Mesendoderm (in vitro differentiated cells): ENCODE measurements around the gene ARRB1.

Source experiments
- DNase-seq: peaks from one replicate; pipeline ENCODE4 v3.0.0; 2013
- H2AK5ac ChIP-seq: 2 replicates; pipeline ENCODE4 v1.6.1; 2013; ENCODE audit warnings: low read length, inconsistent platforms
- H2BK120ac ChIP-seq: 2 replicates; pipeline ENCODE4 v1.6.1; 2013; ENCODE audit warnings: low read depth, mild to moderate bottlenecking, low read length, moderate library complexity, mixed read lengths
- H2BK15ac ChIP-seq: replicated peaks from 2 replicates; pipeline ENCODE4 v1.6.1; 2013; ENCODE audit warnings: low read depth, mild to moderate bottlenecking, moderate library complexity
- H2BK5ac ChIP-seq: 2 replicates; pipeline ENCODE4 v1.6.1; 2013; ENCODE audit warnings: low read length, inconsistent platforms
- H3K18ac ChIP-seq: 2 replicates; pipeline ENCODE4 v1.6.1; 2013; ENCODE audit warnings: mild to moderate bottlenecking, low read length, mixed read lengths
- H3K23ac ChIP-seq: one replicate; pipeline ENCODE4 v1.6.1; 2013; ENCODE audit warnings: low read length
- H3K27ac ChIP-seq: 2 replicates; pipeline ENCODE4 v1.5.1; 2013; ENCODE audit warnings: low read depth, mild to moderate bottlenecking, inconsistent platforms, low read length, moderate library complexity
- H3K27me3 ChIP-seq: 2 replicates; pipeline ENCODE4 v1.6.1; 2013; ENCODE audit warnings: low read length, control low read depth, mild to moderate bottlenecking, inconsistent platforms; ENCODE audit not compliant: insufficient read depth, poor library complexity
- H3K36me3 ChIP-seq: 2 replicates; pipeline ENCODE4 v1.6.1; 2013; ENCODE audit warnings: low read length, inconsistent platforms; ENCODE audit not compliant: control insufficient read depth, insufficient read depth
- H3K4ac ChIP-seq: one replicate; pipeline ENCODE4 v1.6.1; 2013; ENCODE audit warnings: low read depth, mild to moderate bottlenecking, low read length, moderate library complexity
- H3K4me1 ChIP-seq: 2 replicates; pipeline ENCODE4 v1.6.1; 2013; ENCODE audit warnings: low read depth, low read length, inconsistent platforms; ENCODE audit not compliant: control insufficient read depth
- H3K4me2 ChIP-seq: 2 replicates; pipeline ENCODE4 v1.6.1; 2013; ENCODE audit warnings: low read length
- H3K4me3 ChIP-seq: 2 replicates; pipeline ENCODE4 v1.5.1; 2013; ENCODE audit warnings: mild to moderate bottlenecking, low read length
- H3K56ac ChIP-seq: one replicate; pipeline ENCODE4 v1.6.1; 2013; ENCODE audit warnings: low read length
- H3K79me1 ChIP-seq: 2 replicates; pipeline ENCODE4 v1.6.1; 2013; ENCODE audit warnings: low read length, inconsistent platforms
- H3K79me2 ChIP-seq: 2 replicates; pipeline ENCODE4 v1.6.1; 2013; ENCODE audit warnings: mild to moderate bottlenecking, low read length; ENCODE audit not compliant: control insufficient read depth, insufficient read depth
- H3K9ac ChIP-seq: 2 replicates; pipeline ENCODE4 v1.6.1; 2013; ENCODE audit warnings: low read length, inconsistent platforms
- H4K5ac ChIP-seq: one replicate; pipeline ENCODE4 v1.6.1; 2013; ENCODE audit warnings: low read length
- H4K8ac ChIP-seq: one replicate; pipeline ENCODE4 v1.6.1; 2013; ENCODE audit warnings: low read depth, mild to moderate bottlenecking, control low read depth, low read length, moderate library complexity
- WGBS: extraction: QIAGEN DNeasy Blood & Tissue Kit; methylation state at CpG from one replicate; pipeline ENCODE4 v1.1.7; 2013; ENCODE audit warnings: low lambda C conversion rate, missing lambda C conversion rate; ENCODE audit not compliant: insufficient coverage; ENCODE audit errors: extremely low coverage; 5-methylcytosine and 5-hydroxymethylcytosine counted together

The ARRB1 gene

GRCh38 chr11:75280770-75281468 lies 70.5 kb downstream of the ARRB1 start:
- H3K27ac ChIP-seq, result peak overlapping the region; percentile 10
- H3K79me1 ChIP-seq, result no peaks in the 10 kb centered on the region
- no peak overlapping the region for H4K5ac ChIP-seq
- no peak overlapping the region for H3K4me3 ChIP-seq
- peak overlapping the region; percentile 48 for H2BK5ac ChIP-seq
- H3K23ac ChIP-seq, result no peak overlapping the region
- H2BK15ac ChIP-seq, result no peak overlapping the region
- H3K27me3 ChIP-seq, result no peaks in the 10 kb centered on the region
- H3K18ac ChIP-seq, result peak overlapping the region; percentile 6
- no peak overlapping the region for H3K9ac ChIP-seq
- H3K4me1 ChIP-seq, result peaks cover 6% of the 10 kb centered on the region
- H4K8ac ChIP-seq, result no peak overlapping the region
- H3K79me2 ChIP-seq, result no peaks in the 10 kb centered on the region
- H2BK120ac ChIP-seq, result no peak overlapping the region
- no peak overlapping the region for H3K4me2 ChIP-seq
- H2AK5ac ChIP-seq, result no peak overlapping the region
- H3K4ac ChIP-seq, result no peak overlapping the region
- H3K56ac ChIP-seq, result peak overlapping the region; percentile 4
- peaks cover 2% of the 10 kb centered on the region for H3K36me3 ChIP-seq
- WGBS, result no CpG with 5 or more reads among the region's 15 CpGs
- DNase-seq, result no peak

GRCh38 chr11:75280227-75280701 lies 71.2 kb downstream of the ARRB1 start:
- DNase-seq, result peak; percentile 92
- Histone ChIP-seq H3K27ac (no peak overlapping the region), H3K4me1 (peaks cover 6% of the 10 kb centered on the region), H3K79me2 (no peaks in the 10 kb centered on the region), H2BK5ac (no peak overlapping the region), H3K18ac (no peak overlapping the region), H3K23ac (no peak overlapping the region), H3K36me3 (peaks cover 2% of the 10 kb centered on the region), H4K5ac (no peak overlapping the region), H3K56ac (peak overlapping the region; percentile 4), H3K4ac (no peak overlapping the region), H2BK120ac (no peak overlapping the region), H4K8ac (no peak overlapping the region), H3K79me1 (no peaks in the 10 kb centered on the region), H3K27me3 (no peaks in the 10 kb centered on the region), H3K4me2 (no peak overlapping the region), H2BK15ac (no peak overlapping the region), H3K9ac (no peak overlapping the region), H2AK5ac (no peak overlapping the region), H3K4me3 (no peak overlapping the region)
- WGBS, result no CpG with 5 or more reads among the region's 9 CpGs

GRCh38 chr11:75279273-75279672 lies 72.2 kb downstream of the ARRB1 start:
- Histone ChIP-seq H3K36me3 (peaks cover 2% of the 10 kb centered on the region), H3K9ac (no peak overlapping the region), H4K5ac (no peak overlapping the region), H3K4me1 (peaks cover 5% of the 10 kb centered on the region), H2AK5ac (no peak overlapping the region), H3K4me3 (no peak overlapping the region), H3K4ac (no peak overlapping the region), H3K56ac (no peak overlapping the region), H3K27ac (no peak overlapping the region), H3K79me1 (no peaks in the 10 kb centered on the region), H3K4me2 (no peak overlapping the region), H2BK15ac (no peak overlapping the region), H2BK5ac (no peak overlapping the region), H3K27me3 (no peaks in the 10 kb centered on the region), H3K79me2 (no peaks in the 10 kb centered on the region), H2BK120ac (no peak overlapping the region), H4K8ac (no peak overlapping the region), H3K18ac (no peak overlapping the region), H3K23ac (no peak overlapping the region)
- WGBS, result no CpG with 5 or more reads among the region's 5 CpGs
- DNase-seq, result peak; percentile 89

- no peak overlapping the region for H4K8ac ChIP-seq
- DNase-seq, result no peak
Observed at GRCh38 chr11:75277991-75278790, 73.3 kb downstream of the ARRB1 start.

GRCh38 chr11:75277211-75277805 lies 74.2 kb downstream of the ARRB1 start:
- no peak overlapping the region for H3K18ac ChIP-seq
- H3K56ac ChIP-seq, result no peak overlapping the region
- H3K27ac ChIP-seq, result no peak overlapping the region
- H3K36me3 ChIP-seq, result peaks cover 9% of the 10 kb centered on the region
- no peak overlapping the region for H4K8ac ChIP-seq
- H2BK5ac ChIP-seq, result no peak overlapping the region
- H3K79me2 ChIP-seq, result no peaks in the 10 kb centered on the region
- no peak overlapping the region for H3K4ac ChIP-seq
- no peaks in the 10 kb centered on the region for H3K27me3 ChIP-seq
- H2BK120ac ChIP-seq, result no peak overlapping the region
- WGBS, result no CpG with 5 or more reads among the region's 11 CpGs
- no peaks in the 10 kb centered on the region for H3K4me1 ChIP-seq
- no peak for DNase-seq
- H3K79me1 ChIP-seq, result no peaks in the 10 kb centered on the region
- no peak overlapping the region for H3K23ac ChIP-seq
- no peak overlapping the region for H2AK5ac ChIP-seq
- no peak overlapping the region for H3K4me2 ChIP-seq
- no peak overlapping the region for H2BK15ac ChIP-seq
- no peak overlapping the region for H4K5ac ChIP-seq
- no peak overlapping the region for H3K9ac ChIP-seq
- H3K4me3 ChIP-seq, result no peak overlapping the region

More at GRCh38 chr11:75277991-75278790, 73.3 kb downstream of the ARRB1 start:
- Histone ChIP-seq H3K4ac (no peak overlapping the region), H3K79me1 (no peaks in the 10 kb centered on the region), H3K79me2 (no peaks in the 10 kb centered on the region), H3K4me1 (no peaks in the 10 kb centered on the region), H2BK5ac (no peak overlapping the region), H3K9ac (no peak overlapping the region), H3K4me2 (no peak overlapping the region), H3K36me3 (peaks cover 7% of the 10 kb centered on the region), H3K27ac (no peak overlapping the region), H3K23ac (no peak overlapping the region), H2BK120ac (no peak overlapping the region), H2BK15ac (no peak overlapping the region), H4K5ac (no peak overlapping the region), H3K4me3 (no peak overlapping the region), H3K56ac (no peak overlapping the region), H2AK5ac (no peak overlapping the region), H3K18ac (no peak overlapping the region), H3K27me3 (no peaks in the 10 kb centered on the region)
- WGBS, result no CpG with 5 or more reads among the region's 13 CpGs
